Measurements from ENCODE around the gene MGST1.

GRCh38 chr12:16362550-16362949 is 15.1 kb downstream of the MGST1 start:
- TF ChIP-seq CTCF (IDR thresholded peaks at IDR 0.05; ENCODE audit: borderline replicate concordance, extremely low read depth, low read length, poor library complexity, severe bottlenecking): no peak
- TF ChIP-seq EZH2 (IDR thresholded peaks at IDR 0.05; ENCODE audit: borderline replicate concordance, low read depth, low read length, severe bottlenecking): no peak
